Astrocyte of the spinal cord (primary cell): ENCODE data around the gene ADGRF3.

Source experiments
- DNase-seq: peaks from one replicate; pipeline ENCODE4 v3.0.0; 2011; ENCODE audit warnings: low read depth, low spot score
- H3K4me3 ChIP-seq: 2 replicates; pipeline ENCODE4 v1.5.1; 2011; ENCODE audit warnings: low read depth, mild to moderate bottlenecking, low read length, moderate library complexity
- in situ Hi-C: cut with HindIII; loops from 2 replicates; pipeline ENCODE4 v1.10.0; 2017; ENCODE audit warnings: low sequenced_read_pairs
- TF ChIP-seq, protein P1 (sequence below): IDR thresholded peaks from 2 replicates; pipeline ENCODE4 v1.5.1; 2012; ENCODE audit warnings: low read depth, mild to moderate bottlenecking, low read length, inconsistent platforms

The ADGRF3 gene

DNA sequence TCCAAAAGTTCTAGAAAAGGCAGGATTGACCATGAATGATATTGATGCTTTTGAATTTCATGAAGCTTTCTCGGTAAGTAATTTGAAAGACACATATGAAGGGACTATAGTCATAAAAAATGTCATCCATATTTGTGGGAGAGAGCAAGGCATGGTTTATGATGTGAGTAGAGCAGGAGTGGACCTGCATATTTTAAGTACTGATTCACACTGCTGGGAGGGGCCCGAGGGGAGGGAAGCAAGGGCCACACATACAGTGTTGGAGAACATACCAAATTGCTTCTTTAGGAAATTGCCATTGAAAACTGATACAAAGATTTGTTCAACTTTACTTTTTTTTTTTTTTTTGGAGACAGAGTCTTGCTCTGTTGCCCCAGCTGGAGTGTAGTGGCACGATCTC lies 62.5 kb downstream of the ADGRF3 start:
- TF ChIP-seq, protein P1, sequence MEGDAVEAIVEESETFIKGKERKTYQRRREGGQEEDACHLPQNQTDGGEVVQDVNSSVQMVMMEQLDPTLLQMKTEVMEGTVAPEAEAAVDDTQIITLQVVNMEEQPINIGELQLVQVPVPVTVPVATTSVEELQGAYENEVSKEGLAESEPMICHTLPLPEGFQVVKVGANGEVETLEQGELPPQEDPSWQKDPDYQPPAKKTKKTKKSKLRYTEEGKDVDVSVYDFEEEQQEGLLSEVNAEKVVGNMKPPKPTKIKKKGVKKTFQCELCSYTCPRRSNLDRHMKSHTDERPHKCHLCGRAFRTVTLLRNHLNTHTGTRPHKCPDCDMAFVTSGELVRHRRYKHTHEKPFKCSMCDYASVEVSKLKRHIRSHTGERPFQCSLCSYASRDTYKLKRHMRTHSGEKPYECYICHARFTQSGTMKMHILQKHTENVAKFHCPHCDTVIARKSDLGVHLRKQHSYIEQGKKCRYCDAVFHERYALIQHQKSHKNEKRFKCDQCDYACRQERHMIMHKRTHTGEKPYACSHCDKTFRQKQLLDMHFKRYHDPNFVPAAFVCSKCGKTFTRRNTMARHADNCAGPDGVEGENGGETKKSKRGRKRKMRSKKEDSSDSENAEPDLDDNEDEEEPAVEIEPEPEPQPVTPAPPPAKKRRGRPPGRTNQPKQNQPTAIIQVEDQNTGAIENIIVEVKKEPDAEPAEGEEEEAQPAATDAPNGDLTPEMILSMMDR, result no peak
- no peak for DNase-seq
- no peak overlapping the region for H3K4me3 ChIP-seq
- in situ Hi-C loops, result no loop called here

DNA sequence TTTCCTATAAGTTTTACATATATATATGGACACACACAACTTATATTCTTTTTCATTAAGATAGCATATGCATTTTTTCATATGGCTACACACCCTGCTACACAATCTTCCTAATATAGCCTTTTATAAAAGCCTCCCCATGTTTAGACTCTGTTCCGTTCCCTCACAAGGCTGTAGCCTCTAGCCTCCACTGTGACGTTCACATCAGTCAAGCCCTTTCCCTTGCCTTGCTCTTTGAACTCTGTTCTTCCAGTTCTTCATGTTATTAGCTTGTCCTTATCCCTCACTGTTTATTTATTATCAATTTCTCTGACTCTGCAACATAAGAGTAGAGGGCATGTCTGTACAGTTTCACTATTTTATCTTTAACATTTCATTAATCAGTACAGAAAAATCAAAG lies 63.0 kb downstream of the ADGRF3 start:
- no peak for DNase-seq
- no peak overlapping the region for H3K4me3 ChIP-seq
- TF ChIP-seq, protein P1, result no peak
- in situ Hi-C loops, result no loop called here

DNA sequence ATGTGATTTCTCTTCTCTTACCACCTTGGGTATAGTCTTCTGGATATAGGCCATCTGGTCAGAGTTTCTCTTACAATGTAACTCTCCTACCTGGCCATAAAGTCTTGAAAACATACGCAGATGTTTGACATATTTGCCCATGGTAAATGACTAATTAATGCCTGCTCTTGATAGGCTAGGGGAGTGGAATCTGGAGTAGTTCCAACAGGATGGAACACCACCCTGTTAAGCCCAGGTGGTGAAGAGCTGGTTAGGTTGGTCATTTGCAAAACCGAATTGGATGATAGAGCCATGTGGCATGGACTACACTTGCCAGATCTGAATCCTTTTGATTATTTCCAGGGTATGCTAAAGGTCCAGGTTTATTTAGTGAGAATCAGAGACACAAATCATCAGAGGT lies 65.4 kb downstream of the ADGRF3 start:
- DNase-seq, result no peak
- in situ Hi-C loops, result no loop called here
- H3K4me3 ChIP-seq, result no peak overlapping the region
- TF ChIP-seq, protein P1, result no peak

DNA sequence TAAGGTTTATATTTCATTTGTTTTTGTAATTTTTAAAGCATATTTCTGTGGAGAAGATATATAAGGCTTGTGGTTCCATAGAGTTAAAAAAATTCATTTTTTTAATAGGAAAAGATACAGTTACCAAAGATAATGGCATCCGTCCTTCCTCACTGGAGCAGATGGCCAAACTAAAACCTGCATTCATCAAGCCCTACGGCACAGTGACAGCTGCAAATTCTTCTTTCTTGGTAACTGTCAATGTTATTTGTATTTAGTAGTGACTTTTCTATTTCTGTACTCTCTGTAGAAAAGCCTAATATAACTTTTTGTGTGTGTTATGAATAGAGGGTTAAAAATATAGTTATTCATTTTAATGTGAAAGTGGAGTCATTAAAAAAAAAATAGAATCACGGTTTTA lies 66.7 kb downstream of the ADGRF3 start:
- TF ChIP-seq, protein P1, result no peak
- no peak overlapping the region for H3K4me3 ChIP-seq
- in situ Hi-C loops, result no loop called here
- DNase-seq, result no peak

DNA sequence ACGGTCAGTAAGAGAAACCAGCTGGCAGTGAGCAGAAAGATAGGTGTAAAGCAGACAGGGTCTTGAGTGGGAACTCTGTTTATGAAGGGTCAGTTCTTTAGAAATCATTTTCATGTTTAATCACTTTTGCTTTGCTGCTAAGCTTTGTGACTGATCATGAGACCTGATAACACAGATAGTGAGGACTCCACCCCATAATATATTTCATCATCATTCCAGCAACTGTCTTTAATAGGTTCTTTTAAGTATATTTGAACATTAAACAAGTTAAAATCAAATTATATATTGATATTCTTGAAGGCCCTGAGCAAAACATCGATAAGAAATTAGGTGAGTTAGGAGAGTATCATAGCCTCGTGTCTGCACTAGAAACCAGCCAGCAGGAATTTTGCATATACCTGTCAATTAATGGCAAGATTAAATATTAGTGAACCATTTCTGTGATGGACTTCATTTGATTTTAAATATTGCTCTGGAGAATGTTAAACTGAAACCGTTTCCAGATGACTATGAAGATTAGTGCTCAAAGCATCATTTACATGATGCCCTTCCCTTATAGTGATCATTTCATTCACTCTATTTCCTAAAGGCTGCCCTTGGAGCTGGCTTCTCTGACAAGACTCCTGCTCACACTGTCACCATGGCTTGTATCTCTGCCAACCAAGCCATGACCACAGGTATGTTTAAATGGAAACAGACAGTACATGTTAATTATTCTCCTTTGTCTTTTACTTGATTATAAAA lies 69.9 kb downstream of the ADGRF3 start:
- in situ Hi-C loops, result no loop called here
- H3K4me3 ChIP-seq, result no peak overlapping the region
- DNase-seq, result no peak
- TF ChIP-seq, protein P1, result no peak

DNA sequence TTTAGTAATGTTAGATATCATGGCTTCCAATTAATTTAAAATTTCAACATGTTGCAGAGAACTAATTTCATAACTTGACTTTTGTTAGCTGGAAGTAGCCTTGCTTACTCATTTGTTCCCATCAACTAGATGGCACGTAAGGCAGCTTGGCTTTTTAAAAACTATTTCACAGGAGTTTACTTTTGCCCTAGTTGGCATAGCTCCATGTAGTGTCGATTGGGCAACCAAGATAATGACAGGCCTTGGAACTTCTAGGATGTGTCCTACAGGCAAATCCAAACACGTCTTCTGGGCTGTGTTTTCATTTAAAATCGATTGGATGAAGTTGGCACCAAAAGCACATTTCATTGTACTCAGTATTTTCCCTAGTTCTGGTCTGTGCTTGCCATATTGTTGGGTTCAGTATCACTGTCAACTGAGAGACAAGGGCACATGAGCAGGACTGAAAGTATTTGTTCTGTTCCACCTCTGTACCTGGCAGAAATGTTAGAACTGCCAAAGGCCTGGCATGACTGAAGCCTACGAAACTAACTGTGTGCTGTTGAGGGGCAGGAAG lies 72.5 kb downstream of the ADGRF3 start:
- in situ Hi-C loops, result no loop called here
- DNase-seq, result peak; percentile 72
- no peak overlapping the region for H3K4me3 ChIP-seq
- TF ChIP-seq, protein P1, result no peak
